HG03095 (cell line): ENCODE results near the gene PLCB4.

Source experiments
- ATAC-seq: cut with Tn5 transposase; IDR thresholded peaks from one replicate; pipeline ENCODE4 v1.9.1; 2021; ENCODE audit warnings: moderate library complexity; ENCODE audit not compliant: unreplicated experiment

PLCB4 gene

GRCh38 chr20:9508240-9508661, 439.4 kb downstream of the PLCB4 start:
- ATAC-seq, result no peak

DNA sequence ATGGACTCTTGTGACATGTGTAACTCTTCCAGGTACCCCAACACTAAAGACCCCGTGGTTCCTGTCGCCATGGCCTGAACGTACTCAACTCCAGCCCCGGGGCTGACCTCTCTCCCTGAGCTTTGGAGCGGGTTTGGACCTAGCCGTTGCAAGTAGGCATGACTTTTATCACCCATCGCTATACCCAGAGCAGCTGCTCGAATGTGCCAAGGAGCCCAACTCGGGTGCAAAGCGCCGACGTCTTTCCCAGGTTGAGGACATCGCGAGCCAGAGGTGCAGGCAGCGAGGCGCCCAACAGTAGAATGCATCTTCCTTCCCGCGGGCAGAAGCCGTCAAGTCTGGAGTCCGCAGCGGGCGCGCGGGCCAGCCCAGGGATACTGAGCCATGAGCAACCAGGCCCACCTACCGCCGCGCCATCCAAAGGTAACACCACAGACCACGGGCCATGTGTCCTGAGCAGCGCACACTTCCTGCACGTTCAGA, 439.9 kb downstream of the PLCB4 start:
- no peak for ATAC-seq

DNA sequence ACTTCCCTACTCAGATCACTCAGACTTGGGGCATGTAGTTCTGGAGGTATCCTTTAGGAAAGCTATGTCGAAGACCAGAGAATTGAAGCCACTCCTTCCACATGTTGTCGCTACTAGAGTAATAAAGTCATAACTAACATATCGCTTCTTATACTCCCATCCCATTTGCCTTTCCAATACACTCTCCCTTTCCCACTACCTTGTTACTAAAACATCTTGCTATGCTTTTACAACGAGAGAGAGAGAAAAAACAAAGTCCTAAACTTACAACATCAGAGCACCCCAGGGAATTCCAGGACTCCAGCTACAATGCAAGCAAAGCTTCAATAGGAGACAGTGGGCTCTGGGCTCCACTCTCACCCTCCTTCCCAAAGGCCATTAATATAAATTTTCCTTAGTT, 440.4 kb downstream of the PLCB4 start:
- ATAC-seq, result no peak

- ATAC-seq, result no peak
These were observed 442.0 kb downstream of the PLCB4 start for GRCh38 chr20:9510911-9511310.

DNA sequence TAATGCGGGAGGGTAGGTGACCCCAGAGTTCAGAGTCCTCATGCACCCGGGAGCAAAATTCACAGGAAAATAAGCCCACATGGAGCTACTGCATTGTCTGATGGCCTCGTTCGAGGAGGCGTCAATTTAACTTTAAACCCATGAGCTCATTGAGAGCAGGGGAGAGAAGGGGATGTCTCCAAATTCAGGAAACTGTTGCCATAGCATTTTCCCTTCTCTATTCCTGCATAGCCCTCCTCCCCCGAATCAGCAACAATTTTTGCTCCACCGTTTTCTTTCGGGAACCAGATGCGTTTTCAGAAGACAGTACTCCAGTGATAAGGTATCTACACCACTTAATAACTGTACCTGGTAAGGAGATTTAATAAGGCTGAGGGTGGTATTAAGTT, 445.2 kb downstream of the PLCB4 start:
- ATAC-seq, result no peak

- no peak for ATAC-seq
These were observed 445.8 kb downstream of the PLCB4 start, which contains the start of gene LAMP5 for GRCh38 chr20:9514461-9515213. LAMP5 (plus strand) TSS chr20:9514590; CDS start chr20:9514853, 263 bp downstream.

DNA sequence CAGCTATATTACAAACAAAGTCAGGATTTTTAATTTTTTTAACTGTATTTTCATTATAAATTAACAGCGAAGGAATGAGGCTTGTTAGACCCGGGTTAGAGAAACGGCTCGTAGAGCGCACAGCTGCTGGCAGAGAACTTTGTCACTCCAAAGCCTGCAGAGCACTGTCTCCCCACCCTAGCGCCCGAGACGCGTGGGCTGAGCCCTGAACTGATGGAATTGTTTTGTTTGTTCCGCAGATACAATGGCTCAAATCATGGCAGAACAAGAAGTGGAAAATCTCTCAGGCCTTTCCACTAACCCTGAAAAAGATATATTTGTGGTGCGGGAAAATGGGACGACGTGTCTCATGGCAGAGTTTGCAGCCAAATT, 446.3 kb downstream of the PLCB4 start:
- ATAC-seq, result no peak

GRCh38 chr20:9515741-9516233, 446.9 kb downstream of the PLCB4 start:
- no peak for ATAC-seq

GRCh38 chr20:9516234-9516871, 447.5 kb downstream of the PLCB4 start:
- ATAC-seq, result no peak

GRCh38 chr20:9517297-9518162, 448.6 kb downstream of the PLCB4 start:
- no peak for ATAC-seq

DNA sequence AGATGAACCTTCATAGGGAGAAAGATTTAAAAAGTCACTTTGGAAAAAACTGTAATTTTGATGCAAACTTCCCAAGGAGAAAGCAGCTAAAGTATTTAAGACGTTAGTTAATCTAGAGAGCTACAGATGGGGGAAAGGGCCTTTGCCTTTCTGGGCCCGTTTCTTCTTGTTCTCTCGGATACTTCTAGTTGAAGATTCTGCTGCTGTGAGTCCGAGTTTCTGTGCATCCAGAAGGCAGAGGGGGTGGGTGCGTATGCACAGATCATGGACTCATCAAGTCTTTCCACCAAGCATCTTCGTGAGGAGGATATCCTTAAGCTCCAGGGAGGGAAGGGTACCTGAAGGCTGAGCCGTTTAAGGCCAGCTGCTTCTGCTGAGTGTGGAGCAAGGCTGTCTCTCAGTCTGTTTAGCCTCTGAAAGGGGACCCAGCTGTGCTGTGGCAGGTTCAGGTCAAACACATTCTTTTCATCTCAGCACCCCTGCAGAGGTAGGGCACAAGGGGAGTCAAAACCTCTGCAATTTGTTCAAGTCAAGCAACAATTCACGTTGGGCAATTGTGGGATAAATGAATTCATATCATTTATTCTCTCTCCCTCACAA, 449.8 kb downstream of the PLCB4 start:
- no peak for ATAC-seq

- ATAC-seq, result no peak
These were observed 451.2 kb downstream of the PLCB4 start for GRCh38 chr20:9520086-9520485.

DNA sequence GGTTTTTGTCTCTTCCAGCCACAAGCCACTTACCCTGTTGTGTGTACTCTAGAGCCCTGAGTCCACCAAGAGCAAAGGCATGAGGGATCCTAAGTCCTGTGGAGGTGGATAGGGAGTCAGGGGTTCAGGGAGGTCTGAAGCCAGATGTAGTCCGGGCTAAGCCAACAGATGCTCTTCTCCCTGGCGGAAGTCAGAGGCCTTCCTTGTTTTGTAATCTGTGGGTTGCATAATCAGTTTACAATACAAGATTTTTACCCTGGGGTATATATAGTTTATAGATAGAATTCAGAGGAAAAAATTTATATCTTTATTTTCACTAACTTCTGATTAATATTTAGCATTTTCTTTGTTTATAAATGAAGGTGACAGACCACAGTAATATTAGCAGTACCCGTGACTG, 454.7 kb downstream of the PLCB4 start:
- ATAC-seq, result no peak
